Prostate gland (tissue), 2 donors: Measurements from ENCODE around the gene COPS7A. TPM values are rescaled to one million over a fixed set of nuclear protein-coding genes. Genes with fewer than 3 reads are reported as not detected.
A peak's percentile ranks its signal among the peaks of the same experiment; 100 is the strongest.

Experiments
- DNase-seq: peaks from one replicate; pipeline ENCODE4 v3.0.0-alpha.2; 2019; ENCODE audit warnings: low spot score
- H3K27ac ChIP-seq, 2 donors: fragments of 200-600 bp; sonication (generic); 2 replicates each; pipeline ENCODE4 v1.5.1; 2017 to 2019
- H3K27me3 ChIP-seq: fragments of 200-600 bp; sonication (generic); replicated peaks from 2 replicates; pipeline ENCODE4 v1.5.1; 2019; ENCODE audit not compliant: insufficient read depth
- H3K36me3 ChIP-seq, 2 donors: fragments of 200-600 bp; sonication (generic); 1 replicate in 1 of 2; 2 replicates in 1 of 2; pipeline versions ENCODE4 v1.5.1 to v1.8.1; 2017 to 2019
- H3K4me1 ChIP-seq: fragments of 200-600 bp; sonication (generic); replicated peaks from 2 replicates; pipeline ENCODE4 v1.5.1; 2019
- H3K4me3 ChIP-seq, 2 donors: fragments of 200-600 bp; sonication (generic); 2 replicates each; pipeline ENCODE4 v1.5.1; 2017 to 2019
- H3K9me3 ChIP-seq: fragments of 200-600 bp; sonication (generic); 2 replicates; pipeline ENCODE4 v1.5.1; 2017
- POLR2A ChIP-seq: fragments of 450-650 bp; IDR thresholded peaks from one replicate; pipeline ENCODE4 v1.6.1; 2016; ENCODE audit warnings: antibody characterized with exemption, mild to moderate bottlenecking
- POLR2AphosphoS5 ChIP-seq: sonication (generic); formaldehyde crosslinking; IDR thresholded peaks from one replicate; pipeline ENCODE4 v1.6.1; 2017; ENCODE audit warnings: antibody characterized with exemption
- WGBS: methylation state at CpG from one replicate; pipeline ENCODE4 v1.1.5; 2018; 5-methylcytosine and 5-hydroxymethylcytosine counted together
- intact Hi-C: fragments of 100-400 bp; cut with DNase I; formaldehyde crosslinking; loops from one replicate; pipeline ENCODE4 v1.14.2; 2022
- total RNA-seq, 2 donors: library from RNA; depleted of rRNA; stranded (reverse); fragments of >200 nt; gene quantifications; one replicate each; pipeline ENCODE4 v1.1.0, GENCODE V29; 2016
- TF ChIP-seq, protein P1 (sequence below), 4 experiments: fragments of 200-600 bp in 2 of 4; fragments of 450-650 bp in 2 of 4; sonication (generic) in 2 of 4; IDR thresholded peaks; 1 replicate in 3 of 4; 2 replicates in 1 of 4; pipeline ENCODE4 v1.5.1; 2016 to 2019; ENCODE audit warnings: antibody characterized with exemption in 4 of 4, mild to moderate bottlenecking in 2 of 4, moderate library complexity in 2 of 4

The COPS7A gene
- total RNA-seq, 2 donors from 2014 or later = 92.0 to 92.6 TPM

DNA sequence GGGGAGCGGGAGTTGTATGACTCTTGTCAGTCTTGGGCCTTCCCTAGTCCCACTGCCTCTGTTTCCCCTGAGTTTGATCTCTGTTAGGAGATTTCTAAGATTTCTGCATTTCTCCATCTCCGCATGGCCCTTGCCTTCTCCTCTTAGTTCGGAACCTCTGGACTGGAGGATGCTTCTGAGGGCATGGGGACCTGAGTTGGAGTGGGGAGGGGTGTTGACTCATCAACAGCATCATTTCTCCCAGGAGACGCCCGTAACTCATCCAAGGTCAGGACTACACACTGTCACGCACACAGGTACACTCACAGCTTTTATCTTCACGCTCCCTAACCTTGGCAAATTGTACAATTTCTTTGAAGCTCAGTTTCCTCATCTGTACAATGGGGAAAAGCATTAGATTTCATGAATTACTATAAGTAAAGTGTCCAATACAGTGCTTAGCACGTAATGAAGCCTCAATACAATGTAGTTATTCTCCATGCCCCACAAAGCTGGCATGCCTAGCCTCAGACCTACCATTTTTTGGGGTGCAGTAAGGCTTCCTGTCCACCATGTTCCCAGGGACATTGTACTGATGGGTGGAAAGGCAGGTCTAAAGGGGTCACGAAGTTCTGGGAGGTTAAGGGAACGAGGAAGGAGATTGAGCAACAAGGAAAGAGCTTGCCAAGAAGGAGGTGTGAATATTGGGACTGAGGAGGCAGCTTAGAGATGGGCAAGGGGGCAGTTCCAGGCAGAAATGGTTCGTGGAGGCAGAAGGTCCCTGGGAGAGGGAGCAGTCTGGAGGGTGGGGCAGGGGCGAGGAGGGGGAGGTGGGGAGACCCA lies 47.9 kb downstream of the COPS7A start:
- 70% methylated on average over 12 of the region's 12 CpGs for WGBS
- no peak overlapping the region for H3K4me3 ChIP-seq
- H3K27me3 ChIP-seq = no peaks in the 10 kb centered on the region
- peak overlapping the region; percentile 34 to 51 for H3K27ac ChIP-seq
- no peak for DNase-seq
- H3K36me3 ChIP-seq = peaks cover 0 to 7% of the 10 kb centered on the region in 2 donors
- H3K4me1 ChIP-seq = peaks cover 6% of the 10 kb centered on the region
- no peaks in the 10 kb centered on the region for H3K9me3 ChIP-seq
- TF ChIP-seq POLR2A (no peak), POLR2AphosphoS5 (no peak)
- TF ChIP-seq, protein P1, sequence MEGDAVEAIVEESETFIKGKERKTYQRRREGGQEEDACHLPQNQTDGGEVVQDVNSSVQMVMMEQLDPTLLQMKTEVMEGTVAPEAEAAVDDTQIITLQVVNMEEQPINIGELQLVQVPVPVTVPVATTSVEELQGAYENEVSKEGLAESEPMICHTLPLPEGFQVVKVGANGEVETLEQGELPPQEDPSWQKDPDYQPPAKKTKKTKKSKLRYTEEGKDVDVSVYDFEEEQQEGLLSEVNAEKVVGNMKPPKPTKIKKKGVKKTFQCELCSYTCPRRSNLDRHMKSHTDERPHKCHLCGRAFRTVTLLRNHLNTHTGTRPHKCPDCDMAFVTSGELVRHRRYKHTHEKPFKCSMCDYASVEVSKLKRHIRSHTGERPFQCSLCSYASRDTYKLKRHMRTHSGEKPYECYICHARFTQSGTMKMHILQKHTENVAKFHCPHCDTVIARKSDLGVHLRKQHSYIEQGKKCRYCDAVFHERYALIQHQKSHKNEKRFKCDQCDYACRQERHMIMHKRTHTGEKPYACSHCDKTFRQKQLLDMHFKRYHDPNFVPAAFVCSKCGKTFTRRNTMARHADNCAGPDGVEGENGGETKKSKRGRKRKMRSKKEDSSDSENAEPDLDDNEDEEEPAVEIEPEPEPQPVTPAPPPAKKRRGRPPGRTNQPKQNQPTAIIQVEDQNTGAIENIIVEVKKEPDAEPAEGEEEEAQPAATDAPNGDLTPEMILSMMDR (IDR thresholded peaks at IDR 0.05) = no peak
- intact Hi-C loops = no loop called here

DNA sequence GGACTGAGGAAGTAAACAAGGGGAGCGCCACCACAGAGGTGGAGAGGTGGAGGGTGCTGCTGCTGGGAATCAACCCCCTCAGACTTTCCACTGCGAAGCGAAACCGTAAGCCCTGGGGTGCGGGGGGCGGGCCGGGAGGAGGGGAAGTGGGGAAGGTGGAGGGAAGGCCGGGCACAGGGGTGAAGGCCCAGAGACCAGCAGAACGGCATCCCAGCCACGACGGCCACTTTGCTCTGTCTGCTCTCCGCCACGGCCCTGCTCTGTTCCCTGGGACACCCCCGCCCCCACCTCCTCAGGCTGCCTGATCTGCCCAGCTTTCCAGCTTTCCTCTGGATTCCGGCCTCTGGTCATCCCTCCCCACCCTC lies 48.5 kb downstream of the COPS7A start, which contains the start of gene LAG3:
TSS of gene LAG3 (plus strand) at position 190 of the 365 bp plus-strand sequence. CDS start 333 bp downstream, outside the sequence.
- peak within 1 kb of the TSS; percentile 34 to 51 for H3K27ac ChIP-seq
- TF ChIP-seq POLR2A = no peak
- TF ChIP-seq, protein P1 (IDR thresholded peaks at IDR 0.05) = no peak
- TF ChIP-seq POLR2AphosphoS5 = no peak
- no peaks in the 10 kb centered on the region for H3K9me3 ChIP-seq
- H3K4me3 ChIP-seq = peak within 1 kb of the TSS in 1 of 2 donors; percentile 9
- WGBS = 54% methylated on average over 15 of the region's 15 CpGs
- intact Hi-C loops = no loop called here
- peaks cover 0 to 7% of the 10 kb centered on the region in 2 donors for H3K36me3 ChIP-seq
- H3K27me3 ChIP-seq = no peaks in the 10 kb centered on the region
- no peak for DNase-seq
- peaks cover 6% of the 10 kb centered on the region for H3K4me1 ChIP-seq

GRCh38 chr12:6772726-6773589 lies 49.1 kb downstream of the COPS7A start:
- peak overlapping the region; percentile 34 to 49 for H3K27ac ChIP-seq
- no peak for TF ChIP-seq POLR2AphosphoS5
- TF ChIP-seq, protein P1 (IDR thresholded peaks at IDR 0.05) = no peak
- TF ChIP-seq POLR2A = no peak
- H3K4me1 ChIP-seq = peaks cover 6% of the 10 kb centered on the region
- 68% methylated on average over 21 of the region's 21 CpGs for WGBS
- H3K27me3 ChIP-seq = no peaks in the 10 kb centered on the region
- H3K4me3 ChIP-seq = peak overlapping the region in 1 of 2 donors; percentile 9
- intact Hi-C loops = no loop called here
- DNase-seq = no peak
- peaks cover 0 to 7% of the 10 kb centered on the region in 2 donors for H3K36me3 ChIP-seq
- no peaks in the 10 kb centered on the region for H3K9me3 ChIP-seq

GRCh38 chr12:6773590-6774351 lies 49.9 kb downstream of the COPS7A start:
- peaks cover 0 to 7% of the 10 kb centered on the region in 2 donors for H3K36me3 ChIP-seq
- intact Hi-C loops = no loop called here
- H3K4me3 ChIP-seq = peak overlapping the region; percentile 5 to 9
- H3K9me3 ChIP-seq = no peaks in the 10 kb centered on the region
- no peaks in the 10 kb centered on the region for H3K27me3 ChIP-seq
- WGBS = 45% methylated on average over 59 of the region's 60 CpGs
- peaks cover 6% of the 10 kb centered on the region for H3K4me1 ChIP-seq
- TF ChIP-seq POLR2AphosphoS5 = no peak
- TF ChIP-seq POLR2A = no peak
- TF ChIP-seq, protein P1 (IDR thresholded peaks at IDR 0.05) = no peak
- H3K27ac ChIP-seq = no peak overlapping the region
- no peak for DNase-seq
